Mesenchymal stem cell (in vitro differentiated cells and primary cell): ENCODE results near the gene SAV1.

ENCODE experiments used
- DNase-seq: peaks from one replicate; pipeline ENCODE4 v3.0.0-alpha.2; 2013
- H2AFZ ChIP-seq: one replicate; pipeline ENCODE4 v1.6.1; 2013; ENCODE audit warnings: low read depth, mild to moderate bottlenecking, control low read depth, inconsistent platforms, low read length, moderate library complexity
- H2AK5ac ChIP-seq: 2 replicates; pipeline ENCODE4 v1.6.1; 2013; ENCODE audit warnings: low read length, moderate library complexity, mild to moderate bottlenecking, inconsistent platforms; ENCODE audit not compliant: severe bottlenecking
- H2BK120ac ChIP-seq: one replicate; pipeline ENCODE4 v1.6.1; 2013; ENCODE audit warnings: low read depth, mild to moderate bottlenecking, inconsistent platforms, low read length, moderate library complexity
- H2BK12ac ChIP-seq, 2 experiments: one replicate each; pipeline ENCODE4 v1.6.1; 2013; ENCODE audit warnings: inconsistent platforms in 2 of 2, low read length in 2 of 2, mild to moderate bottlenecking in 2 of 2, moderate library complexity in 2 of 2, control low read depth in 1 of 2
- H2BK15ac ChIP-seq: one replicate; pipeline ENCODE4 v1.6.1; 2013; ENCODE audit warnings: mild to moderate bottlenecking, low read depth, inconsistent platforms; ENCODE audit not compliant: poor library complexity, severe bottlenecking
- H2BK5ac ChIP-seq: 2 replicates; pipeline ENCODE4 v1.6.1; 2013; ENCODE audit warnings: low read depth, mild to moderate bottlenecking, low read length, control low read depth, inconsistent platforms; ENCODE audit not compliant: poor library complexity, severe bottlenecking
- H3K14ac ChIP-seq, 2 experiments: one replicate each; pipeline ENCODE4 v1.6.1; 2013; ENCODE audit warnings: inconsistent platforms in 2 of 2, low read length in 2 of 2, control low read depth in 1 of 2, mild to moderate bottlenecking in 1 of 2, moderate library complexity in 1 of 2
- H3K18ac ChIP-seq, 2 experiments: one replicate each; pipeline ENCODE4 v1.6.1; 2013; ENCODE audit warnings: inconsistent platforms in 2 of 2, low read length in 2 of 2, control low read depth in 1 of 2, low read depth in 1 of 2, mild to moderate bottlenecking in 1 of 2
- H3K23ac ChIP-seq, 2 experiments: one replicate each; pipeline ENCODE4 v1.6.1; 2013; ENCODE audit warnings: inconsistent platforms in 2 of 2, low read length in 2 of 2, mild to moderate bottlenecking in 2 of 2, moderate library complexity in 2 of 2, control low read depth in 1 of 2
- H3K27ac ChIP-seq: 2 replicates; pipeline ENCODE4 v1.5.1; 2013; ENCODE audit warnings: mild to moderate bottlenecking, moderate library complexity, low read length, control low read depth, inconsistent platforms; ENCODE audit not compliant: poor library complexity, severe bottlenecking
- H3K27me3 ChIP-seq, 2 experiments: 2 replicates each; pipeline versions ENCODE4 v1.6.1 to v1.7.0; 2013; ENCODE audit warnings: low read length in 2 of 2, mild to moderate bottlenecking in 2 of 2, moderate library complexity in 2 of 2, control low read depth in 1 of 2, inconsistent platforms in 1 of 2; ENCODE audit not compliant: control insufficient read depth in 1 of 2, insufficient read depth in 1 of 2
- H3K36me3 ChIP-seq, 2 experiments: 2 replicates each; pipeline versions ENCODE4 v1.6.1 to v1.7.0; 2013; ENCODE audit warnings: low read length in 2 of 2, control low read depth in 1 of 2, inconsistent platforms in 1 of 2, low read depth in 1 of 2, mild to moderate bottlenecking in 1 of 2; ENCODE audit not compliant: insufficient read depth in 2 of 2, control insufficient read depth in 1 of 2
- H3K4ac ChIP-seq, 2 experiments: one replicate each; pipeline ENCODE4 v1.6.1; 2013; ENCODE audit warnings: inconsistent platforms in 2 of 2, low read length in 2 of 2, mild to moderate bottlenecking in 2 of 2, moderate library complexity in 2 of 2, control low read depth in 1 of 2, low read depth in 1 of 2
- H3K4me1 ChIP-seq: 2 replicates; pipeline ENCODE4 v1.6.1; 2013; ENCODE audit warnings: low read depth, low read length, control low read depth; ENCODE audit not compliant: control insufficient read depth, insufficient read depth
- H3K4me2 ChIP-seq: 2 replicates; pipeline ENCODE4 v1.6.1; 2013; ENCODE audit warnings: low read length, mild to moderate bottlenecking, inconsistent platforms; ENCODE audit not compliant: poor library complexity, severe bottlenecking
- H3K4me3 ChIP-seq, 2 experiments: 2 replicates each; pipeline versions ENCODE4 v1.5.1 to v1.7.0; 2013; ENCODE audit warnings: low read length in 2 of 2, mild to moderate bottlenecking in 2 of 2, control low read depth in 1 of 2, low read depth in 1 of 2; ENCODE audit not compliant: insufficient read depth in 1 of 2
- H3K79me1 ChIP-seq: replicated peaks from 2 replicates; pipeline ENCODE4 v1.6.1; 2013; ENCODE audit warnings: mild to moderate bottlenecking, control low read depth, low read length, inconsistent platforms; ENCODE audit not compliant: poor library complexity, severe bottlenecking
- H3K9ac ChIP-seq: 2 replicates; pipeline ENCODE4 v1.7.0; 2013; ENCODE audit warnings: mild to moderate bottlenecking, low read length, moderate library complexity
- H3K9me3 ChIP-seq: 2 replicates; pipeline ENCODE4 v1.7.0; 2013; ENCODE audit warnings: mild to moderate bottlenecking, low read length; ENCODE audit not compliant: control insufficient read depth
- H4K8ac ChIP-seq: one replicate; pipeline ENCODE4 v1.6.1; 2013; ENCODE audit warnings: inconsistent platforms, mild to moderate bottlenecking, low read length, moderate library complexity
- H4K91ac ChIP-seq: one replicate; pipeline ENCODE4 v1.6.1; 2013; ENCODE audit warnings: mild to moderate bottlenecking, low read length, inconsistent platforms
- WGBS: methylation state at CpG from one replicate; pipeline ENCODE4 v1.1.7; 2013; ENCODE audit warnings: mixed read lengths; 5-methylcytosine and 5-hydroxymethylcytosine counted together

The SAV1 gene

GRCh38 chr14:50647282-50647681 is 20.8 kb downstream of the SAV1 start:
- H3K79me1 ChIP-seq = peaks cover 19% of the 10 kb centered on the region

GRCh38 chr14:50635141-50635540 is 33.0 kb downstream of the SAV1 start:
- Histone ChIP-seq H3K18ac (no peak overlapping the region), H3K79me1 (peaks cover 12% of the 10 kb centered on the region), H3K9me3 (no peaks in the 10 kb centered on the region), H2AK5ac (no peak overlapping the region), H4K8ac (no peak overlapping the region), H3K4me2 (no peak overlapping the region), H3K36me3 (peaks cover 8 to 88% of the 10 kb centered on the region in 2 experiments), H2BK15ac (no peak overlapping the region), H2BK12ac (no peak overlapping the region), H3K9ac (no peak overlapping the region), H3K4me3 (no peak overlapping the region), H3K4me1 (peaks cover 1% of the 10 kb centered on the region), H2BK120ac (no peak overlapping the region), H3K27me3 (no peaks in the 10 kb centered on the region), H2AFZ (no peak overlapping the region), H3K27ac (no peak overlapping the region), H3K14ac (no peak overlapping the region), H3K4ac (no peak overlapping the region), H4K91ac (no peak overlapping the region), H2BK5ac (no peak overlapping the region), H3K23ac (no peak overlapping the region)
- 97% methylated on average over 1 of the region's 2 CpGs for WGBS
- DNase-seq = no peak

More at GRCh38 chr14:50647282-50647681, 20.8 kb downstream of the SAV1 start:
- Histone ChIP-seq H3K4me1 (peaks cover 3% of the 10 kb centered on the region), H3K27me3 (no peaks in the 10 kb centered on the region), H3K4ac (no peak overlapping the region), H3K36me3 (peaks cover 4 to 30% of the 10 kb centered on the region in 2 experiments), H2BK15ac (no peak overlapping the region), H2BK5ac (no peak overlapping the region), H3K9me3 (no peaks in the 10 kb centered on the region), H2AK5ac (no peak overlapping the region), H4K91ac (no peak overlapping the region), H3K18ac (no peak overlapping the region), H2AFZ (no peak overlapping the region), H3K9ac (no peak overlapping the region), H3K27ac (no peak overlapping the region), H4K8ac (no peak overlapping the region), H2BK12ac (no peak overlapping the region), H3K4me2 (no peak overlapping the region), H3K14ac (no peak overlapping the region), H3K4me3 (no peak overlapping the region), H3K23ac (no peak overlapping the region), H2BK120ac (no peak overlapping the region)
- DNase-seq = no peak
- WGBS = 97% methylated on average over 6 of the region's 6 CpGs

GRCh38 chr14:50633954-50634353 is 34.2 kb downstream of the SAV1 start:
- Histone ChIP-seq H3K4me2 (no peak overlapping the region), H2BK5ac (no peak overlapping the region), H2BK15ac (no peak overlapping the region), H3K79me1 (peaks cover 12% of the 10 kb centered on the region), H3K27ac (no peak overlapping the region), H2BK120ac (no peak overlapping the region), H3K4ac (no peak overlapping the region), H3K27me3 (no peaks in the 10 kb centered on the region), H3K9me3 (no peaks in the 10 kb centered on the region), H2AK5ac (no peak overlapping the region), H3K23ac (no peak overlapping the region), H3K36me3 (peaks cover 8 to 81% of the 10 kb centered on the region in 2 experiments), H3K14ac (no peak overlapping the region), H2BK12ac (no peak overlapping the region), H3K4me3 (no peak overlapping the region), H2AFZ (no peak overlapping the region), H3K9ac (no peak overlapping the region), H4K91ac (no peak overlapping the region), H4K8ac (no peak overlapping the region), H3K18ac (no peak overlapping the region), H3K4me1 (peaks cover 1% of the 10 kb centered on the region)
- DNase-seq = no peak
- 90% methylated on average over 3 of the region's 4 CpGs for whole genome bisulfite sequencing

GRCh38 chr14:50631408-50631821 is 36.7 kb downstream of the SAV1 start:
- H2BK120ac ChIP-seq = no peak overlapping the region
- H4K8ac ChIP-seq = no peak overlapping the region
- H3K79me1 ChIP-seq = peaks cover 5% of the 10 kb centered on the region
- H2BK12ac ChIP-seq = no peak overlapping the region
- no peak overlapping the region for H2AFZ ChIP-seq
- no peak for DNase-seq
- H4K91ac ChIP-seq = no peak overlapping the region
- peaks cover 1% of the 10 kb centered on the region for H3K4me1 ChIP-seq
- H3K4me2 ChIP-seq = no peak overlapping the region
- H3K9me3 ChIP-seq = no peaks in the 10 kb centered on the region
- H3K23ac ChIP-seq = no peak overlapping the region
- H3K4me3 ChIP-seq = no peak overlapping the region
- 95% methylated on average over 2 of the region's 4 CpGs for WGBS
- H3K9ac ChIP-seq = no peak overlapping the region
- no peak overlapping the region for H2AK5ac ChIP-seq
- H2BK15ac ChIP-seq = no peak overlapping the region
- no peak overlapping the region for H3K14ac ChIP-seq
- H3K36me3 ChIP-seq = peaks cover 4 to 85% of the 10 kb centered on the region in 2 experiments
- H2BK5ac ChIP-seq = no peak overlapping the region
- no peak overlapping the region for H3K27ac ChIP-seq
- no peaks in the 10 kb centered on the region for H3K27me3 ChIP-seq
- H3K4ac ChIP-seq = no peak overlapping the region
- H3K18ac ChIP-seq = no peak overlapping the region
